Naive thymus-derived CD4-positive, alpha-beta T cell (primary cell): ENCODE data around the gene AP2S1. TPM values are rescaled to one million over a fixed set of nuclear protein-coding genes. Genes with fewer than 3 reads are reported as not detected.
"Not testable (repeated sequence)": the region's sequence is repeated elsewhere in the genome, so short reads cannot be mapped to it uniquely, and the experiment has no call there.

Experiments
- ATAC-seq: fragments of 150-1000 bp; cut with Tn5 transposase; 2 replicates; pipeline ENCODE4 v1.10.0; 2021; ENCODE audit warnings: mild to moderate bottlenecking, moderate library complexity
- CTCF ChIA-PET: fragments of 350-600 bp; sonication (Branson Sonifier 250); formaldehyde crosslinking; loops from one replicate; lab custom pipeline; 2021; ENCODE audit warnings: antibody characterized with exemption; lab: Charles Lee
- POLR2A ChIA-PET: fragments of 350-600 bp; sonication (Branson Sonifier 250); formaldehyde crosslinking; loops from one replicate; lab custom pipeline; 2021; ENCODE audit warnings: antibody characterized with exemption, inconsistent platforms; lab: Charles Lee
- DNase-seq, 9 donors: peaks; one replicate each; pipeline versions ENCODE4 v3.0.0 to v3.0.0-alpha.2; 2020 to 2022; ENCODE audit warnings: mixed read lengths in 1 of 9
- H3K27ac ChIP-seq: one replicate; pipeline ENCODE4 v1.7.0; 2013; ENCODE audit warnings: mild to moderate bottlenecking, low read depth, low read length, moderate library complexity
- H3K27me3 ChIP-seq, 2 donors: one replicate each; pipeline ENCODE4 v1.7.0; 2013; ENCODE audit warnings: low read length in 2 of 2, mild to moderate bottlenecking in 2 of 2, moderate library complexity in 2 of 2; ENCODE audit not compliant: control insufficient read depth in 2 of 2, insufficient read depth in 2 of 2
- H3K36me3 ChIP-seq, 3 experiments: 1 replicate in 2 of 3; 2 replicates in 1 of 3; pipeline ENCODE4 v1.7.0; 2013; ENCODE audit warnings: low read length in 3 of 3, mild to moderate bottlenecking in 3 of 3, moderate library complexity in 1 of 3; ENCODE audit not compliant: insufficient read depth in 3 of 3, control insufficient read depth in 2 of 3
- H3K4me1 ChIP-seq, 2 donors: one replicate each; pipeline ENCODE4 v1.7.0; 2013; ENCODE audit warnings: low read length in 2 of 2, mild to moderate bottlenecking in 2 of 2, moderate library complexity in 1 of 2; ENCODE audit not compliant: control insufficient read depth in 2 of 2, insufficient read depth in 2 of 2
- H3K4me3 ChIP-seq: 2 replicates; pipeline ENCODE4 v1.7.0; 2013; ENCODE audit warnings: mild to moderate bottlenecking, low read length
- H3K9me3 ChIP-seq, 3 experiments: 1 replicate in 2 of 3; 2 replicates in 1 of 3; pipeline ENCODE4 v1.7.0; 2013; ENCODE audit warnings: low read length in 3 of 3; ENCODE audit not compliant: control insufficient read depth in 2 of 3
- H3K27ac Mint-ChIP-seq, 9 donors: one replicate each; pipeline ENCODE4 v1.8.0; 2020 to 2022; ENCODE audit warnings: mixed read lengths in 9 of 9, mild to moderate bottlenecking in 8 of 9, moderate library complexity in 5 of 9, inconsistent platforms in 2 of 9
- H3K27me3 Mint-ChIP-seq, 5 donors: one replicate each; pipeline ENCODE4 v1.8.0; 2021 to 2022; ENCODE audit warnings: mixed read lengths in 5 of 5, mild to moderate bottlenecking in 1 of 5
- H3K36me3 Mint-ChIP-seq, 5 donors: one replicate each; pipeline ENCODE4 v1.8.0; 2020 to 2022; ENCODE audit warnings: mixed read lengths in 5 of 5, mild to moderate bottlenecking in 3 of 5, inconsistent platforms in 1 of 5
- H3K4me1 Mint-ChIP-seq, 7 donors: one replicate each; pipeline ENCODE4 v1.8.0; 2020 to 2022; ENCODE audit warnings: mixed read lengths in 7 of 7, mild to moderate bottlenecking in 3 of 7, inconsistent platforms in 1 of 7
- H3K4me3 Mint-ChIP-seq, 10 donors: one replicate each; pipeline ENCODE4 v1.8.0; 2020 to 2022; ENCODE audit warnings: mild to moderate bottlenecking in 10 of 10, mixed read lengths in 10 of 10, moderate library complexity in 6 of 10, inconsistent platforms in 2 of 10
- H3K9me3 Mint-ChIP-seq, 11 donors: one replicate each; pipeline ENCODE4 v1.8.0; 2020 to 2022; ENCODE audit warnings: mixed read lengths in 11 of 11, mild to moderate bottlenecking in 4 of 11, inconsistent platforms in 1 of 11, moderate library complexity in 1 of 11
- intact Hi-C, 2 donors: fragments of 100-400 bp; cut with micrococcal nuclease; formaldehyde crosslinking; loops; one replicate each; pipeline ENCODE4 v1.15.1; 2023
- polyA plus RNA-seq, 2 donors: library from polyadenylated mRNA; unstranded; fragments of 300-500 nt; fragmentation: Illumina TruSeq; gene quantifications; one replicate each; pipeline ENCODE4 v1.2.3, GENCODE V29; 2021
- total RNA-seq, 6 experiments: library from RNA in 5 of 6; stranded (reverse) in 5 of 6; gene quantifications; 1 replicate in 5 of 6; 2 replicates in 1 of 6; pipeline ENCODE4 v1.2.3 and lab custom pipeline; 2021 to 2026

AP2S1 gene
- total and polyA plus RNA-seq, 7 experiments from 2014 or later = 34.4 to 116 (median 60.1) TPM

DNA sequence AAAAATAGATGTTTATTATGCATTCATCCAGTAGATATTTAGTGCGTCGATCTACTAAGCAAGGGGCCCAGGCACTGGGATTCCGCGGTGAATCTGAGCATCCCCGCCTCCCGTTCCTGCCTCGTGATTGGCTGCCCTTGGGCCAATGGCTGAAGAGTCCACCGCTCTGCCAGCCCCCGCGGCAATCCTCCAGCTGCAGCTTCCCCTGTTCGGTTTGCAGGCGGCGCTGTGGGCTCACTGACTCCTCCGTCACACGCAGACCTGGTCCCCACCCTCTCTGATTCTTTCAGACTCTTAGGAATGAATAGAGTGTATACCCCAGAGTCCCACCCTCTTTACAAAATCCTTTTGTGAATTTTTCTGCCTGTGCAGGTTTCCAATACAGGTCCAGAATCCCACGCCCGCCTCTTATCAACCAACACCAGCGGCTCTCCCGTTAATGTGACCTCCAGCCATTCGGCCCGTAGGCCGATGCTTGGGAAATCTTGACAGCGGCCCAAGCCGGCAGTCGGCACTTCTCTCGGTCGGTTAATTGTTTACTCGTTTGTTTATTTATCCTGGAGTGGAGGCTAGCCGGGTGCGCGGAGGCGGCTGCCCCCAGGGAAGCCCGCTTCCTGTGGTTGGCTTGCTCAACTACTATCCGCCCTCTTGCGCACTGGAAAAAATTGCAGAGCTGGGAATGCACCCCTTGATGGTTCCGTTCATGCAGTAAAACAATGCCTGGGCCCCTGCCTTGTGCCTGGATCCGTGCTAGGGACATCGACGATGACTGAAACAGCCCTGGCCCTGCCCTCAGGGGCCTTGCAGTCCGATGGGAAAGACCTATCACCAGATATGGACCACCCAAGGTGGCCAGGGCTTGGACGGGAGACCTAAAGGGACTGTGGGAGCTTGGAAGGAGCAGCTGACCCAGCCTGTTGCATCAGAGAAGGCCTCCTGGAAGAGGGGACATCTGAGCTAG lies 5.7 kb upstream of the AP2S1 start:
- ATAC-seq (peak; percentile 78), DNase-seq (peak; percentile 72 to 92 (median 88))
- peak overlapping the region; percentile 43 for H3K27ac ChIP-seq
- peaks cover 0 to 5% (median 0%) of the 10 kb centered on the region in 3 experiments for H3K36me3 ChIP-seq
- H3K9me3 Mint-ChIP-seq = no peaks in the 10 kb centered on the region
- H3K27me3 Mint-ChIP-seq = peaks cover 0 to 3% (median 0%) of the 10 kb centered on the region in 5 donors
- H3K27ac Mint-ChIP-seq = peak overlapping the region in 8 of 9 donors; percentile 38 to 88 (median 74)
- H3K27me3 ChIP-seq = no peaks in the 10 kb centered on the region
- intact Hi-C loops = loop anchor here (1.0 to 10.0 kb wide), 8 partner anchors 80 to 992 kb away; partner anchors contain the start of genes CALM3 (in 1 of the 2), FOXA3 (in 1 of the 2), SYMPK (in 1 of the 2) and TMEM160 (in 1 of the 2)
- H3K4me3 ChIP-seq = peak overlapping the region; percentile 58
- ChIA-PET CTCF (interaction anchor here (0.9 to 1.5 kb wide), 8 partner anchors 12 to 180 kb away, joined by 3 to 13 read pairs (median 3); no protein-coding TSS in a partner anchor), POLR2A (interaction anchor here (0.5 kb wide), 1 partner anchor 22 kb away, joined by 3 read pairs; no protein-coding TSS in a partner anchor)
- no peaks in the 10 kb centered on the region for H3K9me3 ChIP-seq
- H3K4me1 Mint-ChIP-seq = peaks cover 11 to 22% (median 19%) of the 10 kb centered on the region in 7 donors
- H3K36me3 Mint-ChIP-seq = peaks cover 0 to 3% (median 0%) of the 10 kb centered on the region in 5 donors
- peaks cover 10% of the 10 kb centered on the region in 2 donors for H3K4me1 ChIP-seq
- H3K4me3 Mint-ChIP-seq = peak overlapping the region; percentile 74 to 84 (median 78)

DNA sequence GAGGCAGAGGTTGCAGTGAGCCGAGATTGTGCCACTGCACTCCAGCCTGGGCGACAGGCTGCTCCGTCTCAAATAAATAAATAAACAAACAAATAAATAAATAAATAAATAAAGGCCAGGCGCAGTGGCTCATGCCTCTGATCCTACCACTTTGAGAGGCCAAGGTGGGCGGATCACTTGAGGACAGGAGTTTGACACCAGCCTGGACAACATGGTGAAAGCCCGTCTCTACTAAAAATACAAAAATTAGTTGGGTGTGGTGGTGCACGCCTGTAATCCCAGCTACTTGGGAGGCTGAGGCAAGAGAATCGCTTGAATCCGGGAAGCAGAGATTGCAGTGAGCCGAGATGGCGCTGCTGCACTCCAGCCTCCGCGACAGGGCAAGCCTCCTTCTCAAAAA lies 4.1 kb upstream of the AP2S1 start:
- not testable (repeated sequence) for H3K9me3 ChIP-seq, DNase-seq, ATAC-seq, H3K4me3 Mint-ChIP-seq, H3K36me3 Mint-ChIP-seq, H3K27me3 Mint-ChIP-seq, H3K27ac Mint-ChIP-seq, H3K36me3 ChIP-seq, H3K9me3 Mint-ChIP-seq, H3K27me3 ChIP-seq, H3K27ac ChIP-seq, H3K4me3 ChIP-seq
- CTCF ChIA-PET = interaction anchor here (1.2 kb wide), 1 partner anchor 137 kb away, joined by 4 read pairs; no protein-coding TSS in a partner anchor
- peaks cover 14% of the 10 kb centered on the region in 2 donors for H3K4me1 ChIP-seq
- intact Hi-C loops = loop anchor here in 1 of 2 donors (10.0 kb wide), 2 partner anchors 250 to 990 kb away; partner anchors contain the start of genes CALM3, FOXA3 and SYMPK
- peaks cover 16 to 29% (median 26%) of the 10 kb centered on the region in 7 donors for H3K4me1 Mint-ChIP-seq
- POLR2A ChIA-PET = interaction anchor here (0.9 to 1.2 kb wide), 2 partner anchors 12 to 137 kb away, joined by 3 read pairs; no protein-coding TSS in a partner anchor

DNA sequence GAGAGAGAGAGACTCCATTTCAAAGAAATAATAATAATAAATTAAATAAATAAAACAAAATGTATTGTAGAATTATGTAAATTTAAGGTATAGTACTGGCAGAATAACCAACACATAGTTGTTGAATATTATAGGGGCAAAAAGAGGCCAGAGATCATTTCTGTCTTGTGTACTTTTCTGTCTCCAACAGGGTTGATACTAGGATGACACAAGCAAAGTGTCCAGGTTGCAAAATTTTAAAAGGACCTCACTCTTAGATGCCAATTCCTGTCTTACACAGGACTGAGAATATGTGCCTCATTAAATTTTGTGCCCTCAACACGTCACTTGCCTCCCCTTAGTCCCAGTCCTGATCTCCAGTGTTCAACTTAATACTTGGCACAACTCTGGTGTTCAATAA lies 2.2 kb upstream of the AP2S1 start:
- POLR2A ChIA-PET = no interaction called here
- Histone ChIP-seq H3K4me3 (no peak overlapping the region), H3K27me3 (no peaks in the 10 kb centered on the region), H3K9me3 (no peaks in the 10 kb centered on the region), H3K36me3 (peaks cover 0 to 4% (median 0%) of the 10 kb centered on the region in 3 experiments), H3K4me1 (peaks cover 18 to 19% of the 10 kb centered on the region in 2 donors), H3K27ac (no peak overlapping the region)
- Mint-ChIP-seq H3K4me3 (no peak overlapping the region), H3K36me3 (peaks cover 0 to under 1% (median 0%) of the 10 kb centered on the region in 5 donors), H3K27me3 (peaks cover 0 to 3% (median 0%) of the 10 kb centered on the region in 5 donors), H3K27ac (no peak overlapping the region), H3K4me1 (peaks cover 19 to 38% (median 30%) of the 10 kb centered on the region in 7 donors), H3K9me3 (peaks cover 0 to 1% (median 0%) of the 10 kb centered on the region in 11 donors)
- intact Hi-C loops = loop anchor here in 1 of 2 donors (10.0 kb wide), 2 partner anchors 248 to 988 kb away; partner anchors contain the start of genes CALM3, FOXA3 and SYMPK
- no peak for DNase-seq
- CTCF ChIA-PET = no interaction called here
- no peak for ATAC-seq

DNA sequence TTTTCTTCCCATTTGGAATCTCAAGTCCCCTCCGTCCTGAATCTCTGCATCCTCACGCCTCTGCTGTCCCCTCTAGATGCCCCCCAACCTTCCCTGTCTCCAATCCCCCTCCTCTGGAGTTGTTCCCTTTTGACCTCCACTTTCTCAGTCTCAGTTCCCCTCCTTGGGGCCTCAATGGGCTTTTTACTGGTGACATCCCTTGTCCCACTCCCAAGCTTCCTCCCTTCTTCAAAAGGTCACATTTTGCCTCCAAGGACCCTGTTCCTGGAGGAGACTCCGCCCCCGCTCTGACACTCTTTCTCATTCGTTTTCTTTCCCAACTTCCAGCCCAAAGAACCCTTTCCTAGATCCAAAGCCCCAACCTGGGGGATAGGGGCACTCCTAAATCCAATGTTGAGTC lies 1.0 kb downstream of the AP2S1 start:
- Histone ChIP-seq H3K27ac (peak overlapping the region; percentile 79), H3K4me1 (peaks cover 9 to 12% of the 10 kb centered on the region in 2 donors), H3K27me3 (no peaks in the 10 kb centered on the region), H3K9me3 (no peaks in the 10 kb centered on the region), H3K36me3 (peaks cover 0 to 12% (median 4%) of the 10 kb centered on the region in 3 experiments), H3K4me3 (peak overlapping the region; percentile 89)
- Mint-ChIP-seq H3K27ac (peak overlapping the region; percentile 68 to 96 (median 80)), H3K4me3 (peak overlapping the region; percentile 87 to 99 (median 93)), H3K36me3 (peaks cover 4 to 10% (median 9%) of the 10 kb centered on the region in 5 donors), H3K4me1 (peaks cover 19 to 31% (median 26%) of the 10 kb centered on the region in 7 donors), H3K9me3 (peaks cover 0 to 1% (median 0%) of the 10 kb centered on the region in 11 donors), H3K27me3 (peaks cover 0 to 3% (median 0%) of the 10 kb centered on the region in 5 donors)
- ChIA-PET CTCF (no interaction called here), POLR2A (interaction anchor here (1.3 to 1.4 kb wide), 2 partner anchors 11 to 136 kb away, joined by 3 to 14 read pairs; partner anchors contain the start of gene ARHGAP35)
- no peak for DNase-seq
- no peak for ATAC-seq
- intact Hi-C loops = loop anchor here (1.0 to 10.0 kb wide), 8 partner anchors 11 to 985 kb away; partner anchors contain the start of genes CALM3 (in 2 of the 2), TMEM160 (in 2 of the 2), ARHGAP35 (in 1 of the 2) and FOXA3 (in 1 of the 2)

DNA sequence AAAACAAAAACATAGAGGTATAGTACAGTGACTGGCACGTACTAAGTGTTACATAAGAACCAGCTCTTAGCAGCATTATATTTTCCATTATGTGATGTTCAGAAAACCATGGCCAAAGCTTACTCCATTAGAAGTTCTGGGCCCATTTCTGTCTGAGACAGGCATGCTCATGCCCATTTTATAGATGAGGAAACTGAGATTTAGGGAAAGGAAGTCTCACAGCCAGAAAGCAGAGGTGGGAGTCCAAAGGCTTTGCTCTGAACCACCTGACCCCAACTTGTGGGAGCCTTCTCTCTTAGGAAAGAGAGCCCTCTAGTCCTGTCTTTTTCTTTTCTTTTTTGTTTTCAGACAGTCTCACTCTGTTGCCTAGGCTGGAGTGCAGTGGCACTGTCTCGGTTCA lies 2.3 kb downstream of the AP2S1 start:
- no peak overlapping the region for H3K27ac ChIP-seq
- H3K4me1 ChIP-seq = peaks cover 9 to 12% of the 10 kb centered on the region in 2 donors
- POLR2A ChIA-PET = interaction anchor here (0.6 kb wide), 1 partner anchor 332 kb away, joined by 3 read pairs; no protein-coding TSS in a partner anchor
- Mint-ChIP-seq H3K27me3 (peaks cover 0 to 3% (median 0%) of the 10 kb centered on the region in 5 donors), H3K36me3 (peaks cover 4 to 15% (median 9%) of the 10 kb centered on the region in 5 donors), H3K4me3 (peak overlapping the region in 2 of 10 donors; percentile 10 to 32), H3K9me3 (peaks cover 0 to 1% (median 0%) of the 10 kb centered on the region in 11 donors), H3K27ac (no peak overlapping the region), H3K4me1 (peaks cover 19 to 31% (median 26%) of the 10 kb centered on the region in 7 donors)
- DNase-seq (no peak), ATAC-seq (no peak)
- CTCF ChIA-PET = no interaction called here
- H3K27me3 ChIP-seq = no peaks in the 10 kb centered on the region
- peaks cover 0 to 23% (median 4%) of the 10 kb centered on the region in 3 experiments for H3K36me3 ChIP-seq
- H3K9me3 ChIP-seq = no peaks in the 10 kb centered on the region
- intact Hi-C loops = no loop called here
- no peak overlapping the region for H3K4me3 ChIP-seq

DNA sequence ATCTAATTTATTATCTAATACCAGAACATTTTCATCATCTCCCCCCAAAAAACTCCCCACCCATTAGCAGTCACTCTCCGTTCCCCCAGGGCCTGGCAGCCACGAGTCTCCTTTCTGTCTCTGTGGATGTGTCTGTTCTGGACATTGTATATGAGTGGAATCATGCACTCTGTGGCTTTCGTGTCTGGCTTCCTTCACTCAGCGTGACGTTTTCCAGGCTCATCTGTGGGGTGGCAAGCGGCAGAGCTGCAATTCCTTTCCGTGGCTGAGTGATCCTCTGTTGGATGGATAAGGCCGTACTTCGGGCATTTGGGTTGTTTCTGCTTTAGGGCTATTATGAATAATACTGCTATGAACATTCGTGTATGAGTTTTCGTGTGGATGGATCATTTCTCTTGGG lies 3.1 kb downstream of the AP2S1 start:
- ChIA-PET CTCF (no interaction called here), POLR2A (interaction anchor here (0.6 kb wide), 1 partner anchor 287 kb away, joined by 3 read pairs; no protein-coding TSS in a partner anchor)
- Mint-ChIP-seq H3K27me3 (peaks cover 0 to 3% (median 0%) of the 10 kb centered on the region in 5 donors), H3K4me3 (peak overlapping the region in 2 of 10 donors; percentile 32 to 38), H3K9me3 (peaks cover 0 to 1% (median 0%) of the 10 kb centered on the region in 11 donors), H3K4me1 (peaks cover 19 to 31% (median 27%) of the 10 kb centered on the region in 7 donors), H3K36me3 (peaks cover 5 to 21% (median 14%) of the 10 kb centered on the region in 5 donors), H3K27ac (peak overlapping the region in 3 of 9 donors; percentile 0 to 72 (median 54))
- DNase-seq (no peak), ATAC-seq (no peak)
- Histone ChIP-seq H3K36me3 (peaks cover 0 to 31% (median 4%) of the 10 kb centered on the region in 3 experiments), H3K27me3 (no peaks in the 10 kb centered on the region), H3K27ac (no peak overlapping the region), H3K4me1 (peaks cover 9 to 12% of the 10 kb centered on the region in 2 donors), H3K9me3 (no peaks in the 10 kb centered on the region), H3K4me3 (no peak overlapping the region)
- intact Hi-C loops = no loop called here
